SK-N-SH (cell line): ENCODE results near the gene ZYG11A. TPM values are rescaled to one million over a fixed set of nuclear protein-coding genes. Genes with fewer than 3 reads are reported as not detected.

ENCODE experiments used
- CTCF ChIA-PET: fragments of 300-600, 350-600 bp; formaldehyde crosslinking; extraction: SDS; loops from one replicate; lab custom pipeline; 2021; lab: Yijun Ruan, JAX
- POLR2A ChIA-PET: fragments of 350-600 bp; sonication (Branson Sonifier 250); formaldehyde crosslinking; extraction: SDS; loops from one replicate; lab custom pipeline; 2020; ENCODE audit warnings: antibody characterized with exemption, inconsistent platforms; lab: Yijun Ruan, JAX
- DNase-seq: peaks from one replicate; pipeline ENCODE4 v3.0.0; 2012
- H2AFZ ChIP-seq: fragments of 200-600 bp; sonication (generic); 2 replicates; pipeline ENCODE4 v1.8.1; 2016; ENCODE audit warnings: antibody characterized with exemption, mild to moderate bottlenecking, low read depth
- H3F3A ChIP-seq: fragments of 200-600 bp; sonication (generic); replicated peaks from 2 replicates; pipeline ENCODE3; 2016; ENCODE audit warnings: antibody characterized with exemption, mild to moderate bottlenecking; ENCODE audit not compliant: insufficient read depth
- H3K27ac ChIP-seq, 2 experiments: fragments of 200-500 bp in 1 of 2; fragments of 200-600 bp in 1 of 2; sonication (Bioruptor generic) in 1 of 2; sonication (generic), shearing (Covaris generic) in 1 of 2; 2 replicates each; pipeline versions ENCODE4 v1.5.1 to v1.6.1; 2014 to 2016; ENCODE audit warnings: low read depth in 2 of 2, inconsistent platforms in 1 of 2, low read length in 1 of 2, mild to moderate bottlenecking in 1 of 2, mixed read lengths in 1 of 2
- H3K27me3 ChIP-seq: fragments of 200-600 bp; sonication (generic), shearing (Covaris generic); 2 replicates; pipeline ENCODE4 v1.6.1; 2016; ENCODE audit warnings: mixed run types; ENCODE audit not compliant: insufficient read depth
- H3K36me3 ChIP-seq, 2 experiments: fragments of 200-500 bp in 1 of 2; fragments of 200-600 bp in 1 of 2; sonication (Bioruptor generic) in 1 of 2; sonication (generic) in 1 of 2; replicated peaks in 1 of 2; 2 replicates each; pipeline versions ENCODE3 to v1.5.1; 2014 to 2016; ENCODE audit warnings: low read length in 1 of 2, mild to moderate bottlenecking in 1 of 2; ENCODE audit not compliant: insufficient read depth in 2 of 2, control insufficient read depth in 1 of 2
- H3K4me1 ChIP-seq, 2 experiments: fragments of 200-500 bp in 1 of 2; fragments of 200-600 bp in 1 of 2; sonication (Bioruptor generic) in 1 of 2; sonication (generic), shearing (Covaris generic) in 1 of 2; 2 replicates each; pipeline versions ENCODE4 v1.5.1 to v1.6.1; 2014 to 2016; ENCODE audit warnings: low read depth in 1 of 2, low read length in 1 of 2, mixed run types in 1 of 2; ENCODE audit not compliant: insufficient read depth in 2 of 2, control insufficient read depth in 1 of 2
- H3K4me2 ChIP-seq: fragments of 200-600 bp; sonication (generic), shearing (Covaris generic); 2 replicates; pipeline ENCODE4 v1.6.1; 2017; ENCODE audit warnings: mixed run types
- H3K4me3 ChIP-seq, 2 experiments: fragments of 200-500 bp in 1 of 2; fragments of 200-600 bp in 1 of 2; sonication (Bioruptor generic) in 1 of 2; sonication (generic), shearing (Covaris generic) in 1 of 2; 2 replicates each; pipeline versions ENCODE4 v1.5.1 to v1.8.1; 2014 to 2016; ENCODE audit warnings: low read depth in 2 of 2, inconsistent platforms in 1 of 2, low read length in 1 of 2, mild to moderate bottlenecking in 1 of 2, mixed read lengths in 1 of 2, moderate library complexity in 1 of 2
- H3K79me2 ChIP-seq: fragments of 200-600 bp; sonication (generic); 2 replicates; pipeline ENCODE4 v1.8.1; 2017; ENCODE audit warnings: mild to moderate bottlenecking; ENCODE audit not compliant: insufficient read depth
- H3K9ac ChIP-seq: fragments of 200-600 bp; sonication (generic); 2 replicates; pipeline ENCODE4 v1.6.1; 2017; ENCODE audit warnings: mixed run types
- H3K9me2 ChIP-seq: fragments of 200-600 bp; sonication (generic); 2 replicates; pipeline ENCODE4 v1.6.1; 2017; ENCODE audit warnings: mixed run types
- H3K9me3 ChIP-seq: fragments of 200-600 bp; sonication (generic); 2 replicates; pipeline ENCODE4 v1.6.1; 2017; ENCODE audit warnings: mixed run types, mild to moderate bottlenecking, moderate library complexity
- H4K20me1 ChIP-seq: fragments of 200-600 bp; sonication (generic); 2 replicates; pipeline ENCODE4 v1.6.1; 2017; ENCODE audit warnings: mild to moderate bottlenecking, mixed run types; ENCODE audit not compliant: insufficient read depth
- ELF1 ChIP-seq: IDR thresholded peaks from 2 replicates; pipeline ENCODE4 v1.4.0; 2012
- FOSL2 ChIP-seq: IDR thresholded peaks from 2 replicates; pipeline ENCODE4 v1.4.0; 2012; ENCODE audit warnings: low read depth, mild to moderate bottlenecking, moderate library complexity, borderline replicate concordance
- FOXM1 ChIP-seq: IDR thresholded peaks from 2 replicates; pipeline ENCODE4 v1.4.0; 2012; ENCODE audit warnings: low read depth, mild to moderate bottlenecking
- JUND ChIP-seq: IDR thresholded peaks from 2 replicates; pipeline ENCODE4 v1.4.0; 2012
- RCOR1 ChIP-seq: fragments of 150-350 bp; IDR thresholded peaks from 2 replicates; pipeline ENCODE4 v1.6.1; 2017; ENCODE audit warnings: antibody characterized with exemption, low read length
- RFX5 ChIP-seq: IDR thresholded peaks from 2 replicates; pipeline ENCODE4 v1.6.1; 2012; ENCODE audit warnings: mild to moderate bottlenecking, improper control_type of control experiment, low read length
- RXRA ChIP-seq: IDR thresholded peaks from 2 replicates; pipeline ENCODE4 v1.4.0; 2012; ENCODE audit warnings: low read depth, mild to moderate bottlenecking, borderline replicate concordance
- USF1 ChIP-seq: IDR thresholded peaks from 2 replicates; pipeline ENCODE4 v1.4.0; 2012; ENCODE audit warnings: low read depth, borderline replicate concordance
- YY1 ChIP-seq: IDR thresholded peaks from 2 replicates; pipeline ENCODE4 v1.4.0; 2012; ENCODE audit warnings: low read depth, mild to moderate bottlenecking
- ZBTB33 ChIP-seq: IDR thresholded peaks from 2 replicates; pipeline ENCODE4 v1.4.0; 2012; ENCODE audit warnings: low read depth, borderline replicate concordance
- WGBS: methylation state at CpG from one replicate; pipeline ENCODE4 v1.1.6; 2017; ENCODE audit warnings: low lambda C conversion rate; 5-methylcytosine and 5-hydroxymethylcytosine counted together
- polyA plus RNA-seq, 3 experiments: library from polyadenylated mRNA; depleted of rRNA; stranded (reverse); fragments of >200 nt; gene quantifications; 2 replicates each; pipeline ENCODE4 v1.2.3, GENCODE V29; 2012
- TF ChIP-seq, protein P1 (sequence below): IDR thresholded peaks from 2 replicates; pipeline ENCODE4 v1.4.0; 2012; ENCODE audit warnings: low read depth

The ZYG11A gene
- polyA plus RNA-seq, 1 of the 3 experiments (the other 2 are of a cell fraction) = 0.41 TPM

DNA sequence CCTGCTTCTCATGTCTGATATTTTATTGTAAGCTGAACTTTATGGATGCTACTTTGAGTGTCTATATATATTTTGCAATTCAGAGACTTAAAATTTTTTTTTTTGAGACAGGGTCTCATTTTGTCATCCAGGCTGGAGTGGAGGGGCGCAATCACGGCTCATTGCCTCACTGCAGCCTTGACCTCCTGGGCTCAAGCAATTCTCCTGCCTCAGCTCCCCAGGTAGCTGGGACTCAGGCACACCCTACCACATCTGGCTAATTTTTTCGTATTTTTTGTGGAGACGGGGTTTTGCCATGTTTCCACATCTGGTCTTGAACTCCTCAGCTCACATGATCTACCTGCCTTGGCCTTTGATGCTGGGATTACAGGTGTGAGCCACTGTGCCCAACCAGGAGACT lies 8.4 kb downstream of the ZYG11A start:
- CTCF ChIA-PET = no interaction called here
- no peak overlapping the region for H3K4me2 ChIP-seq
- WGBS = 95% methylated on average over 4 of the region's 4 CpGs
- H3K4me1 ChIP-seq = no peaks in the 10 kb centered on the region
- H4K20me1 ChIP-seq = no peaks in the 10 kb centered on the region
- H3K27me3 ChIP-seq = no peaks in the 10 kb centered on the region
- TF ChIP-seq ZBTB33 = no peak
- TF ChIP-seq, protein P1, sequence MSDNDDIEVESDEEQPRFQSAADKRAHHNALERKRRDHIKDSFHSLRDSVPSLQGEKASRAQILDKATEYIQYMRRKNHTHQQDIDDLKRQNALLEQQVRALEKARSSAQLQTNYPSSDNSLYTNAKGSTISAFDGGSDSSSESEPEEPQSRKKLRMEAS = no peak
- TF ChIP-seq ELF1 = no peak
- no peak overlapping the region for H2AFZ ChIP-seq
- H3K9me3 ChIP-seq = no peaks in the 10 kb centered on the region
- H3K9ac ChIP-seq = no peak overlapping the region
- H3K27ac ChIP-seq = no peak overlapping the region
- H3F3A ChIP-seq = no peaks in the 10 kb centered on the region
- H3K79me2 ChIP-seq = no peaks in the 10 kb centered on the region
- DNase-seq = no peak
- POLR2A ChIA-PET = no interaction called here
- H3K36me3 ChIP-seq = no peaks in the 10 kb centered on the region
- H3K4me3 ChIP-seq = no peak overlapping the region
- no peaks in the 10 kb centered on the region for H3K9me2 ChIP-seq

GRCh38 chr1:52852854-52853253 lies 10.3 kb downstream of the ZYG11A start:
- Histone ChIP-seq H3K4me3 (no peak overlapping the region), H3K4me1 (no peaks in the 10 kb centered on the region), H3K9me2 (no peaks in the 10 kb centered on the region), H3K4me2 (no peak overlapping the region), H2AFZ (no peak overlapping the region), H3K79me2 (no peaks in the 10 kb centered on the region), H3K27ac (no peak overlapping the region), H3F3A (no peaks in the 10 kb centered on the region), H3K9me3 (no peaks in the 10 kb centered on the region), H3K27me3 (no peaks in the 10 kb centered on the region), H3K9ac (no peak overlapping the region), H4K20me1 (no peaks in the 10 kb centered on the region), H3K36me3 (no peaks in the 10 kb centered on the region)
- CTCF ChIA-PET = no interaction called here
- WGBS = 80% methylated on average over 2 of the region's 2 CpGs
- TF ChIP-seq RXRA (no peak), FOXM1 (no peak), YY1 (no peak), ZBTB33 (no peak), RFX5 (no peak), FOSL2 (no peak), USF1 (no peak), JUND (no peak), RCOR1 (no peak)
- no peak for DNase-seq
- POLR2A ChIA-PET = no interaction called here
